Calu3 (cell line): Measurements from ENCODE around the gene EFCAB12. TPM values are rescaled to one million over a fixed set of nuclear protein-coding genes. Genes with fewer than 3 reads are reported as not detected.

Experiments
- BruUV-seq: library from RNA; stranded (reverse); fragments of 400-500 nt; replicated peaks from 2 replicates; lab custom pipeline; 2021; lab: Mats Ljungman, UMichigan
- CTCF ChIA-PET: fragments of 300-600 bp; sonication (Branson Sonifier 250); formaldehyde crosslinking; loops from one replicate; lab custom pipeline; 2022; ENCODE audit warnings: antibody characterized with exemption; lab: Charles Lee
- DNase-seq: peaks from one replicate; pipeline ENCODE4 v3.0.0; 2022
- H3K27ac Mint-ChIP-seq: one replicate; pipeline ENCODE4 v1.8.0; 2022; ENCODE audit warnings: mixed read lengths; ENCODE audit not compliant: unreplicated experiment
- H3K27me3 Mint-ChIP-seq: one replicate; pipeline ENCODE4 v1.8.0; 2022; ENCODE audit warnings: mixed read lengths; ENCODE audit not compliant: unreplicated experiment
- H3K36me3 Mint-ChIP-seq: one replicate; pipeline ENCODE4 v1.8.0; 2022; ENCODE audit warnings: mild to moderate bottlenecking, moderate library complexity, mixed read lengths; ENCODE audit not compliant: insufficient read depth, unreplicated experiment
- H3K4me1 Mint-ChIP-seq: one replicate; pipeline ENCODE4 v1.8.0; 2022; ENCODE audit warnings: mild to moderate bottlenecking, low read depth, mixed read lengths; ENCODE audit not compliant: unreplicated experiment
- H3K4me3 Mint-ChIP-seq: one replicate; pipeline ENCODE4 v1.8.0; 2022; ENCODE audit warnings: mild to moderate bottlenecking, low read depth, moderate library complexity, mixed read lengths; ENCODE audit not compliant: unreplicated experiment
- H3K9me3 Mint-ChIP-seq: one replicate; pipeline ENCODE4 v1.8.0; 2022; ENCODE audit warnings: low read depth, mixed read lengths; ENCODE audit not compliant: unreplicated experiment
- CTCF ChIP-seq: fragments of 200-600 bp; IDR thresholded peaks from one replicate; pipeline ENCODE4 v1.8.0; 2022; ENCODE audit warnings: antibody characterized with exemption; ENCODE audit not compliant: unreplicated experiment
- intact Hi-C: fragments of 100-400 bp; cut with micrococcal nuclease; formaldehyde crosslinking; loops from one replicate; pipeline ENCODE4 v1.10.0; 2022; ENCODE audit not compliant: unreplicated experiment
- total RNA-seq: library from RNA; stranded (reverse); gene quantifications from 2 replicates; pipeline ENCODE4 v1.2.3, GENCODE V29; 2022

EFCAB12 gene
- total RNA-seq, 1 experiment from 2014 or later = 0.42 TPM

- Mint-ChIP-seq H3K27me3 (no peaks in the 10 kb centered on the region), H3K4me3 (no peak overlapping the region), H3K36me3 (peaks cover 22% of the 10 kb centered on the region), H3K9me3 (no peaks in the 10 kb centered on the region), H3K4me1 (no peaks in the 10 kb centered on the region), H3K27ac (no peak overlapping the region)
- intact Hi-C loops = loop anchor here (5.0 kb wide), 2 partner anchors 58 to 553 kb away; partner anchors contain the start of gene MBD4
- no peak for TF ChIP-seq CTCF
- no peak for DNase-seq
- CTCF ChIA-PET = interaction anchor here (0.7 kb wide), 1 partner anchor 34 kb away, joined by 4 read pairs; no protein-coding TSS in a partner anchor
- BruUV-seq = TSS peak; percentile 7
Observed at GRCh38 chr3:129379582-129380358, 48.7 kb downstream of the EFCAB12 start.

- Mint-ChIP-seq H3K4me1 (no peaks in the 10 kb centered on the region), H3K36me3 (peaks cover 19% of the 10 kb centered on the region), H3K4me3 (no peak overlapping the region), H3K27ac (no peak overlapping the region), H3K9me3 (no peaks in the 10 kb centered on the region), H3K27me3 (no peaks in the 10 kb centered on the region)
- no peak for TF ChIP-seq CTCF
- no peak for DNase-seq
- intact Hi-C loops = no loop called here
- CTCF ChIA-PET = interaction anchor here (0.6 to 0.7 kb wide), 2 partner anchors 35 to 256 kb away, joined by 4 to 6 read pairs; no protein-coding TSS in a partner anchor
- BruUV-seq = no TSS peak
Observed at GRCh38 chr3:129378949-129379348, 49.5 kb downstream of the EFCAB12 start.

DNA sequence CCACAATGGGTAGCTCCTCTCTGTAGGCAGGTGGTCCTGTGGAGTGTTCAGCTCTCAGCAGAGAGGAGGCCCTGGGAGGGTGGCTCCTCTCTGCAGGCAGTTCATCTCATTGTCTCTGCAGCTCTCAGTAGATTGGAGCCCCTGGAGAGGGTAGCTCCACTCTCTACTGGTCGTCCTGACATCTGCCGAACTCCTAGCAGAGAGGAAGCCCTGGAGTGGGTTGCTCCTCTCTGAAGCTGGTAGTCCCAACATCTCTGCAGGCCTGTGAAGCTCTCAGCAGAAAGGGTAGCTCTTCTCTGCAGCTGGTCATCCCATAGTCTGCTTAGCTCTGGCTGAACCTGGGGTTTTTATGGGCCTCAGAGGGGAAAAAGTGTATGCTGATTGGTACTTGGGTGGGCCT lies 50.8 kb downstream of the EFCAB12 start:
- H3K27ac Mint-ChIP-seq = no peak overlapping the region
- intact Hi-C loops = no loop called here
- no peak overlapping the region for H3K4me3 Mint-ChIP-seq
- H3K4me1 Mint-ChIP-seq = no peaks in the 10 kb centered on the region
- BruUV-seq = no TSS peak
- no peaks in the 10 kb centered on the region for H3K27me3 Mint-ChIP-seq
- TF ChIP-seq CTCF = no peak
- CTCF ChIA-PET = no interaction called here
- H3K9me3 Mint-ChIP-seq = no peaks in the 10 kb centered on the region
- peaks cover 13% of the 10 kb centered on the region for H3K36me3 Mint-ChIP-seq
- no peak for DNase-seq

DNA sequence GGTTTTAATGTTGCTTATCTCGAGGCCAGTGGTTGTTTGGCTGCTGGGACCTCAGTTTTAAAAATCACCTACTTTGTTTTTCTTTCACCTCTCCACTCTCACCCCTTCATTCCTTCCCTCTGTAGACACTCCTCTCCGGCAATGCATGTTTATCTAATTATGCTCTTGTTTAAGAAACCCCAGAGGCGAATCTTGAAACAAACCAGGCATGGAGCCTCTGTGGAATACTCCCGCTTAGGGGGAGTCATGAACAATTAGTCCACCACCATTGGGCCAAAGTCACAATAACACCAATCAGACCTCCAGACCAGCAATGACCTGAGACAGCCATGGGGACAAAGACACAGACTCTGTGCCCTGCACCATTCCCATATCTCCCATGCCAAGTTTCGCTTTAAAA lies 53.3 kb downstream of the EFCAB12 start:
- no peak for DNase-seq
- Mint-ChIP-seq H3K4me1 (no peaks in the 10 kb centered on the region), H3K27me3 (no peaks in the 10 kb centered on the region), H3K36me3 (peaks cover 8% of the 10 kb centered on the region), H3K4me3 (no peak overlapping the region), H3K9me3 (no peaks in the 10 kb centered on the region), H3K27ac (no peak overlapping the region)
- no peak for TF ChIP-seq CTCF
- intact Hi-C loops = no loop called here
- CTCF ChIA-PET = no interaction called here
- BruUV-seq = no TSS peak
